A549 (cell line): ENCODE data around the gene SLC24A4. TPM values are rescaled to one million over a fixed set of nuclear protein-coding genes. Genes with fewer than 3 reads are reported as not detected.

Source experiments
- ATAC-seq, 2 experiments: fragments of 200-7000 bp in 1 of 2; fragments of >200 bp in 1 of 2; cut with Nextera tagmentation in 1 of 2; cut with Tn5 transposase in 1 of 2; 3 replicates each; pipeline versions ENCODE4 v1.8.0 to v1.9.1; 2018 to 2020; ENCODE audit warnings: mild to moderate bottlenecking in 1 of 2, moderate library complexity in 1 of 2
- CTCF ChIA-PET: fragments of 300-600 bp; sonication (Branson Sonifier 250); formaldehyde crosslinking; extraction: SDS; loops from one replicate; lab custom pipeline; 2021; ENCODE audit warnings: antibody characterized with exemption, inconsistent platforms; lab: Yijun Ruan, JAX
- POLR2A ChIA-PET: fragments of 350-600 bp; formaldehyde crosslinking; extraction: SDS; loops from one replicate; lab custom pipeline; 2021; ENCODE audit warnings: antibody characterized with exemption, inconsistent platforms; lab: Yijun Ruan, JAX
- DNase-seq, 2 experiments: peaks; one replicate each; pipeline versions ENCODE4 v3.0.0 to v3.0.0-alpha.2; 2011 to 2016; ENCODE audit warnings: low read depth in 1 of 2, low spot score in 1 of 2
- FAIRE-seq: peaks from 2 replicates; lab custom pipeline; 2011; peaks lifted over from hg19 to GRCh38; lab: Jason Lieb, UNC
- H3K27ac ChIP-seq, 2 experiments: fragments of >200 bp; sonication (Bioruptor Twin); formaldehyde crosslinking; 3 replicates each; pipeline ENCODE4 v1.5.1; 2016 to 2017
- H3K4me1 ChIP-seq: fragments of >200 bp; sonication (Bioruptor Twin); formaldehyde crosslinking; 3 replicates; pipeline ENCODE4 v1.6.1; 2016
- H3K4me2 ChIP-seq: fragments of >200 bp; sonication (Bioruptor Twin); formaldehyde crosslinking; 3 replicates; pipeline ENCODE4 v1.6.1; 2016
- H3K4me3 ChIP-seq: fragments of >200 bp; sonication (Bioruptor Twin); formaldehyde crosslinking; 3 replicates; pipeline ENCODE4 v1.5.1; 2016
- H3K9me3 ChIP-seq: fragments of >200 bp; sonication (Bioruptor Twin); formaldehyde crosslinking; 3 replicates; pipeline ENCODE4 v1.6.1; 2016
- CBX2 ChIP-seq: fragments of 200-600 bp; sonication (generic); IDR thresholded peaks from 2 replicates; pipeline ENCODE4 v1.6.1; 2016; ENCODE audit warnings: low read depth, mild to moderate bottlenecking, borderline replicate concordance
- CEBPB ChIP-seq, 2 experiments: fragments of >200 bp in 1 of 2; sonication (Bioruptor Twin) in 1 of 2; formaldehyde crosslinking in 1 of 2; IDR thresholded peaks; 2 replicates each; pipeline ENCODE4 v1.6.1; 2012 to 2016
- CHD4 ChIP-seq: fragments of 200-600 bp; sonication (generic); IDR thresholded peaks from 2 replicates; pipeline ENCODE4 v1.6.1; 2016; ENCODE audit warnings: antibody characterized with exemption, mild to moderate bottlenecking, borderline replicate concordance
- EP300 ChIP-seq, 2 experiments: fragments of >200 bp; sonication (Bioruptor Twin); formaldehyde crosslinking; IDR thresholded peaks; 2 replicates in 1 of 2; 3 replicates in 1 of 2; pipeline ENCODE4 v1.6.1; 2016 to 2017
- FOSL2 ChIP-seq, 2 experiments: fragments of 450-650 bp in 1 of 2; fragments of >200 bp in 1 of 2; sonication (Bioruptor Twin) in 1 of 2; formaldehyde crosslinking; IDR thresholded peaks; 2 replicates each; pipeline versions ENCODE4 v1.5.0 to v1.6.1; 2016 to 2020; ENCODE audit warnings: mild to moderate bottlenecking in 1 of 2, moderate library complexity in 1 of 2
- FOXS1 ChIP-seq: fragments of 250-450 bp; sonication (Bioruptor Pico); IDR thresholded peaks from 2 replicates; pipeline ENCODE4 v1.5.0; 2020; ENCODE audit warnings: mild to moderate bottlenecking, moderate library complexity
- GATA3 ChIP-seq: IDR thresholded peaks from 2 replicates; pipeline ENCODE4 v1.6.1; 2012; ENCODE audit warnings: borderline replicate concordance
- HES2 ChIP-seq: fragments of >200 bp; sonication (Bioruptor Twin); formaldehyde crosslinking; IDR thresholded peaks from 2 replicates; pipeline ENCODE4 v1.6.1; 2016
- HMGXB4 ChIP-seq: fragments of 250-450 bp; sonication (Bioruptor Pico); IDR thresholded peaks from 2 replicates; pipeline ENCODE4 v1.5.0; 2021; ENCODE audit warnings: mild to moderate bottlenecking, moderate library complexity, borderline replicate concordance
- JUN ChIP-seq, 2 experiments: fragments of >200 bp; sonication (Bioruptor Twin); formaldehyde crosslinking; IDR thresholded peaks; 2 replicates in 1 of 2; 3 replicates in 1 of 2; pipeline ENCODE4 v1.6.1; 2016 to 2017
- JUNB ChIP-seq: fragments of >200 bp; sonication (Bioruptor Twin); formaldehyde crosslinking; IDR thresholded peaks from 2 replicates; pipeline ENCODE4 v1.6.1; 2016
- MAFK ChIP-seq: fragments of 450-650 bp; IDR thresholded peaks from 2 replicates; pipeline ENCODE4 v1.6.1; 2014; ENCODE audit not compliant: partially characterized antibody
- MYC ChIP-seq: IDR thresholded peaks from 2 replicates; pipeline ENCODE4 v1.6.1; 2012; ENCODE audit warnings: mild to moderate bottlenecking, inconsistent platforms, low read length, improper control_type of control experiment, borderline replicate concordance
- NFE2L2 ChIP-seq: fragments of 150-350 bp; conservative IDR thresholded peaks from 2 replicates; pipeline ENCODE4 v1.6.1; 2014; ENCODE audit warnings: low read length
- NR3C1 ChIP-seq: fragments of >200 bp; sonication (Bioruptor Twin); formaldehyde crosslinking; IDR thresholded peaks from 3 replicates; pipeline ENCODE4 v1.6.1; 2017
- PHF8 ChIP-seq: fragments of 200-600 bp; sonication (generic); IDR thresholded peaks from 2 replicates; pipeline ENCODE4 v1.6.1; 2016; ENCODE audit warnings: low read depth, mild to moderate bottlenecking, antibody characterized with exemption, moderate library complexity, borderline replicate concordance
- POLR2A ChIP-seq: IDR thresholded peaks from 2 replicates; pipeline ENCODE4 v1.6.1; 2012; ENCODE audit warnings: mild to moderate bottlenecking, low read length
- RNF2 ChIP-seq: fragments of 200-600 bp; sonication (generic); IDR thresholded peaks from 2 replicates; pipeline ENCODE4 v1.6.1; 2016; ENCODE audit warnings: low read depth, mild to moderate bottlenecking, antibody characterized with exemption, moderate library complexity, borderline replicate concordance
- TFCP2L1 ChIP-seq: fragments of 250-450 bp; sonication (Bioruptor Pico); IDR thresholded peaks from 2 replicates; pipeline ENCODE4 v1.5.0; 2021; ENCODE audit warnings: mild to moderate bottlenecking
- TP53 ChIP-seq: fragments of 250-450 bp; sonication (Bioruptor Pico); IDR thresholded peaks from 2 replicates; pipeline ENCODE4 v1.5.0; 2021; ENCODE audit warnings: mild to moderate bottlenecking, moderate library complexity
- ZC3H11A ChIP-seq: fragments of 450-650 bp; IDR thresholded peaks from 2 replicates; pipeline ENCODE4 v1.6.1; 2014; ENCODE audit warnings: antibody characterized with exemption, mild to moderate bottlenecking
- ZFP36 ChIP-seq: fragments of 450-650 bp; IDR thresholded peaks from 2 replicates; pipeline ENCODE4 v1.6.1; 2014; ENCODE audit warnings: borderline replicate concordance; ENCODE audit not compliant: partially characterized antibody
- ZNF302 ChIP-seq: fragments of 250-450 bp; sonication (Bioruptor Pico); IDR thresholded peaks from 2 replicates; pipeline ENCODE4 v1.9.0; 2021; ENCODE audit warnings: inconsistent platforms, mild to moderate bottlenecking, moderate library complexity
- WGBS: methylation state at CpG from one replicate; pipeline ENCODE4 v1.1.6; 2017; ENCODE audit errors: missing lambda C conversion rate; 5-methylcytosine and 5-hydroxymethylcytosine counted together
- polyA plus RNA-seq, 4 experiments: library from polyadenylated mRNA; depleted of rRNA in 3 of 4; stranded (reverse); fragments of >200 nt; fragmentation: RNase III in 1 of 4; extraction: RNeasy Plus Mini Kit Qiagen cat#74134 plus additional on column Dnase treatment in 1 of 4; gene quantifications; 2 replicates in 3 of 4; 3 replicates in 1 of 4; pipeline ENCODE4 v1.2.3, GENCODE V29; 2011 to 2017
- TF ChIP-seq, protein P1 (sequence below): fragments of >200 bp; sonication (Bioruptor Twin); formaldehyde crosslinking; IDR thresholded peaks from 3 replicates; pipeline ENCODE4 v1.5.1; 2016
- TF ChIP-seq, protein P2 (sequence below): IDR thresholded peaks from 2 replicates; pipeline ENCODE4 v1.6.1; 2012; ENCODE audit warnings: low read depth, borderline replicate concordance
- TF ChIP-seq, protein P3 (sequence below): fragments of >200 bp; sonication (Bioruptor Twin); formaldehyde crosslinking; IDR thresholded peaks from 3 replicates; pipeline ENCODE4 v1.6.1; 2016

The SLC24A4 gene
- polyA plus RNA-seq, 2 of the 4 experiments (the other 2 are of a cell fraction): 0.05 to 0.19 TPM

GRCh38 chr14:92450351-92451070, 127.5 kb downstream of the SLC24A4 start:
- Histone ChIP-seq H3K4me2 (no peak overlapping the region), H3K4me3 (no peak overlapping the region), H3K9me3 (no peaks in the 10 kb centered on the region), H3K27ac (peak overlapping the region in 1 of 2 experiments; percentile 57; a peak in 3 of 6 replicates), H3K4me1 (no peaks in the 10 kb centered on the region)
- ATAC-seq: peak in 1 of 2 experiments; percentile 32; a peak in 3 of 6 replicates
- DNase-seq: no peak
- POLR2A ChIA-PET: no interaction called here
- no peak for FAIRE-seq
- 82% methylated on average over 12 of the region's 13 CpGs for WGBS
- CTCF ChIA-PET: interaction anchor here (0.6 to 1.2 kb wide), 2 partner anchors 315 to 682 kb away, joined by 3 read pairs; no protein-coding TSS in a partner anchor
- TF ChIP-seq ZFP36 (no peak), ZNF302 (CRISPR knock-in tag) (no peak), TP53 (CRISPR knock-in tag) (no peak), TFCP2L1 (no peak)

DNA sequence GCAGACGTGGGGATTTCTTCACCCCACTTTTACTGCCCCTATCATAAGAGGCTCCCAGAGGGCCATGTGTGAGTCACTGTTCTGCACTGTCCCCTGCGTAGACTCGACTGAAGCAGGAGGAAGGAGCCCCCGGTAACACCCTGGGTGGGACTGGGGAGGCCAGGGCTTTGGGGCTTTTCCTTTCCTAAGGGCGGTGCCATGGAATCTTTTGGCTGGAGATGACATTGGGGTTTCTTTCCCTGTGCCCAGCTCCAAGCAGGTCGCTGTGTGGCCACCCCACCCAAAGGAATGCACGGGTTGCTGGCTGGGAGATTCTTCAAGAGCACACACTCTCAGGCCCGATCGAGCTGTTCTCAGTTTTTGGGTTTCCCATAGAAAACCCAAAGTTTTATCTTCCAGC, 128.3 kb downstream of the SLC24A4 start:
- ATAC-seq (no peak), FAIRE-seq (no peak), DNase-seq (no peak)
- WGBS: 86% methylated on average over 9 of the region's 9 CpGs
- H3K9me3 ChIP-seq: no peaks in the 10 kb centered on the region
- H3K4me3 ChIP-seq: no peak overlapping the region
- no peaks in the 10 kb centered on the region for H3K4me1 ChIP-seq
- ChIA-PET POLR2A (no interaction called here), CTCF (interaction anchor here (1.1 kb wide), 1 partner anchor 134 kb away, joined by 3 read pairs; no protein-coding TSS in a partner anchor)
- H3K4me2 ChIP-seq: no peak overlapping the region
- peak overlapping the region in 1 of 2 experiments; percentile 57; a peak in 1 of 6 replicates for H3K27ac ChIP-seq
- TF ChIP-seq MAFK: no peak
- TF ChIP-seq, protein P1, sequence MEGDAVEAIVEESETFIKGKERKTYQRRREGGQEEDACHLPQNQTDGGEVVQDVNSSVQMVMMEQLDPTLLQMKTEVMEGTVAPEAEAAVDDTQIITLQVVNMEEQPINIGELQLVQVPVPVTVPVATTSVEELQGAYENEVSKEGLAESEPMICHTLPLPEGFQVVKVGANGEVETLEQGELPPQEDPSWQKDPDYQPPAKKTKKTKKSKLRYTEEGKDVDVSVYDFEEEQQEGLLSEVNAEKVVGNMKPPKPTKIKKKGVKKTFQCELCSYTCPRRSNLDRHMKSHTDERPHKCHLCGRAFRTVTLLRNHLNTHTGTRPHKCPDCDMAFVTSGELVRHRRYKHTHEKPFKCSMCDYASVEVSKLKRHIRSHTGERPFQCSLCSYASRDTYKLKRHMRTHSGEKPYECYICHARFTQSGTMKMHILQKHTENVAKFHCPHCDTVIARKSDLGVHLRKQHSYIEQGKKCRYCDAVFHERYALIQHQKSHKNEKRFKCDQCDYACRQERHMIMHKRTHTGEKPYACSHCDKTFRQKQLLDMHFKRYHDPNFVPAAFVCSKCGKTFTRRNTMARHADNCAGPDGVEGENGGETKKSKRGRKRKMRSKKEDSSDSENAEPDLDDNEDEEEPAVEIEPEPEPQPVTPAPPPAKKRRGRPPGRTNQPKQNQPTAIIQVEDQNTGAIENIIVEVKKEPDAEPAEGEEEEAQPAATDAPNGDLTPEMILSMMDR: no peak
- TF ChIP-seq NR3C1: no peak
- no peak for TF ChIP-seq CHD4
- TF ChIP-seq CBX2: no peak
- no peak for TF ChIP-seq RNF2
- TF ChIP-seq FOXS1 (CRISPR knock-in tag): no peak
- no peak for TF ChIP-seq PHF8
- TF ChIP-seq JUNB: no peak
- TF ChIP-seq FOSL2 (IDR thresholded peaks at IDR 0.05): no peak
- TF ChIP-seq FOSL2 (CRISPR knock-in tag; IDR thresholded peaks at IDR 0.05): no peak
- TF ChIP-seq, protein P2, sequence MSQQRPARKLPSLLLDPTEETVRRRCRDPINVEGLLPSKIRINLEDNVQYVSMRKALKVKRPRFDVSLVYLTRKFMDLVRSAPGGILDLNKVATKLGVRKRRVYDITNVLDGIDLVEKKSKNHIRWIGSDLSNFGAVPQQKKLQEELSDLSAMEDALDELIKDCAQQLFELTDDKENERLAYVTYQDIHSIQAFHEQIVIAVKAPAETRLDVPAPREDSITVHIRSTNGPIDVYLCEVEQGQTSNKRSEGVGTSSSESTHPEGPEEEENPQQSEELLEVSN: no peak
- no peak for TF ChIP-seq ZC3H11A
- no peak for TF ChIP-seq HMGXB4
- TF ChIP-seq JUN (IDR thresholded peaks at IDR 0.05): no peak

DNA sequence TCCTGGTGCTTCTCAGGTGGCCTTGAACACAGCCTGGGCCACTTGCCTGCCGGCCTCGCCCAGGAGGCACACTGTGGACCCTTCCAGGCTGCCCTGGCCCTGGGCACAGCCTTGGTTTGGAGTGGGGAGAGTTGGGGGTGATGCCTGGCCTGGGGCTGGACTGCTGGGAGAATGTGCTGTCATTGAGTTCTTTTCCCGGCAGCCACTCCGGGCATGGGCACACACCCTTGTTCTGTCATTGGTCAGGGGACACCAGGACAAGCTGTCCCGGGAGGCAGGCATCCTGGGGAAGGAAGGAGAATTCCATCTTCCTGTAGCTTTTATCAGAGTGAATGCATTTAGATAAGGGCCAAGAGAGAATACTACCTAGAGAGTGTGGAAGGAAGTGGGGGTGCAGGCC, 128.8 kb downstream of the SLC24A4 start:
- Histone ChIP-seq H3K27ac (no peak overlapping the region), H3K4me1 (no peaks in the 10 kb centered on the region), H3K4me3 (no peak overlapping the region), H3K4me2 (no peak overlapping the region), H3K9me3 (no peaks in the 10 kb centered on the region)
- WGBS: 82% methylated on average over 5 of the region's 5 CpGs
- ChIA-PET CTCF (interaction anchor here (1.1 kb wide), 1 partner anchor 134 kb away, joined by 3 read pairs; no protein-coding TSS in a partner anchor), POLR2A (no interaction called here)
- ATAC-seq (no peak), FAIRE-seq (no peak), DNase-seq (no peak)
- TF ChIP-seq CEBPB (IDR thresholded peaks at IDR 0.05): no peak
- TF ChIP-seq, protein P3, sequence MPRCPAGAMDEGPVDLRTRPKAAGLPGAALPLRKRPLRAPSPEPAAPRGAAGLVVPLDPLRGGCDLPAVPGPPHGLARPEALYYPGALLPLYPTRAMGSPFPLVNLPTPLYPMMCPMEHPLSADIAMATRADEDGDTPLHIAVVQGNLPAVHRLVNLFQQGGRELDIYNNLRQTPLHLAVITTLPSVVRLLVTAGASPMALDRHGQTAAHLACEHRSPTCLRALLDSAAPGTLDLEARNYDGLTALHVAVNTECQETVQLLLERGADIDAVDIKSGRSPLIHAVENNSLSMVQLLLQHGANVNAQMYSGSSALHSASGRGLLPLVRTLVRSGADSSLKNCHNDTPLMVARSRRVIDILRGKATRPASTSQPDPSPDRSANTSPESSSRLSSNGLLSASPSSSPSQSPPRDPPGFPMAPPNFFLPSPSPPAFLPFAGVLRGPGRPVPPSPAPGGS: no peak
- no peak for TF ChIP-seq CHD4
- TF ChIP-seq JUNB: no peak
- TF ChIP-seq CBX2: no peak
- no peak for TF ChIP-seq NFE2L2
- TF ChIP-seq HMGXB4: no peak
- TF ChIP-seq GATA3: no peak
- no peak for TF ChIP-seq FOSL2 (IDR thresholded peaks at IDR 0.05)
- no peak for TF ChIP-seq FOSL2 (CRISPR knock-in tag; IDR thresholded peaks at IDR 0.05)
- TF ChIP-seq MYC: no peak
- TF ChIP-seq HES2: no peak
- no peak for TF ChIP-seq EP300 (IDR thresholded peaks at IDR 0.05)
- TF ChIP-seq POLR2A: no peak
